OCI-LY3 (cell line): ENCODE data around the gene TAS2R1.

Experiments
- H2AFZ ChIP-seq: fragments of 200-600, 300-600 bp; shearing (Covaris generic); 2 replicates; pipeline ENCODE4 v1.6.0; 2014; ENCODE audit warnings: antibody characterized with exemption, low read depth, low read length
- H3K27ac ChIP-seq: fragments of 200-600, 300-600 bp; sonication (generic); 2 replicates; pipeline ENCODE4 v1.5.1; 2014; ENCODE audit warnings: mild to moderate bottlenecking, low read length, moderate library complexity, mixed read lengths
- H3K27me3 ChIP-seq: fragments of 200-600, 300-600 bp; sonication (generic); 2 replicates; pipeline ENCODE4 v1.6.1; 2014; ENCODE audit warnings: low read depth, low read length, mixed read lengths
- H3K36me3 ChIP-seq: fragments of 200-600, 300-600 bp; sonication (generic); replicated peaks from 2 replicates; pipeline ENCODE3; 2014; ENCODE audit warnings: low read depth, low read length, mixed read lengths
- H3K4me1 ChIP-seq: fragments of 300-600, 200-600 bp; sonication (generic); 2 replicates; pipeline ENCODE4 v1.6.1; 2014; ENCODE audit warnings: low read length, mixed read lengths
- H3K4me2 ChIP-seq: fragments of 200-600, 300-600 bp; sonication (generic); 2 replicates; pipeline ENCODE4 v1.6.1; 2014; ENCODE audit warnings: low read length, mixed read lengths
- H3K4me3 ChIP-seq: fragments of 300-600, 200-600 bp; sonication (generic); 2 replicates; pipeline ENCODE4 v1.5.1; 2014; ENCODE audit warnings: antibody characterized with exemption, mild to moderate bottlenecking, low read length, moderate library complexity
- H3K79me2 ChIP-seq: fragments of 300-600, 200-600 bp; shearing (Covaris generic); 2 replicates; pipeline ENCODE4 v1.6.1; 2014; ENCODE audit warnings: mild to moderate bottlenecking, low read length, mixed read lengths
- H3K9ac ChIP-seq: fragments of 300-600, 200-600 bp; shearing (Covaris generic); 2 replicates; pipeline ENCODE4 v1.6.0; 2014; ENCODE audit warnings: mild to moderate bottlenecking, low read length, moderate library complexity
- H3K9me3 ChIP-seq: fragments of 200-600, 300-600 bp; shearing (Covaris generic); 2 replicates; pipeline ENCODE4 v1.6.1; 2014; ENCODE audit warnings: low read length, mixed read lengths; ENCODE audit not compliant: insufficient read depth
- H4K20me1 ChIP-seq: fragments of 200-600, 300-600 bp; sonication (generic); 2 replicates; pipeline ENCODE4 v1.6.1; 2016; ENCODE audit warnings: low read length, mixed read lengths; ENCODE audit not compliant: insufficient read depth
- EZH2phosphoT487 ChIP-seq: fragments of 200-600 bp; shearing (Covaris generic); IDR thresholded peaks from 2 replicates; pipeline ENCODE4 v1.6.1; 2018; ENCODE audit warnings: antibody characterized with exemption, mixed run types, low read depth
- TF ChIP-seq, protein P1 (sequence below): fragments of 200-600, 300-600 bp; sonication (generic); IDR thresholded peaks from 2 replicates; pipeline ENCODE4 v1.5.1; 2014; ENCODE audit warnings: antibody characterized with exemption, low read length, low read depth

Gene TAS2R1

DNA sequence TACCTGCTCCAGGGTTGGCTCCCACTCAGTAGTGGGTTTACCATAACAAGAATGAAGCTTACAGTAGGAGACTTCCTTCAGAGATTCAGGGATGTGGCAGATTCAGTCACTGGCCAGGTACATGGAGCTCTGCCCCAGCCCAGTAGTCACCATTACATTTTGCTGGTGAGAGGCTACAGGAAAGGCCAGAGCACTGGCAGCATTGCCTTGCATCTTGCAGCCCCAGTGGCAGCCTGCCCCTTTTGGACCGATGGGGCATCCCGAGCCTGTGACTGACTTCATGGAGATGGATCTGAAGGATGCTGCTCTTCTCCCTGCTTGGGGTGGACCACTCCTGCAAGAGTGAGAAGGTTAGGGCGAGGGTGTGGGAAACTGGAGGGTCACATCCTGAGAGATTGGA lies 16.8 kb downstream of the TAS2R1 start:
- Histone ChIP-seq H3K9ac (no peak overlapping the region), H3K4me2 (no peak overlapping the region), H3K9me3 (no peaks in the 10 kb centered on the region)

DNA sequence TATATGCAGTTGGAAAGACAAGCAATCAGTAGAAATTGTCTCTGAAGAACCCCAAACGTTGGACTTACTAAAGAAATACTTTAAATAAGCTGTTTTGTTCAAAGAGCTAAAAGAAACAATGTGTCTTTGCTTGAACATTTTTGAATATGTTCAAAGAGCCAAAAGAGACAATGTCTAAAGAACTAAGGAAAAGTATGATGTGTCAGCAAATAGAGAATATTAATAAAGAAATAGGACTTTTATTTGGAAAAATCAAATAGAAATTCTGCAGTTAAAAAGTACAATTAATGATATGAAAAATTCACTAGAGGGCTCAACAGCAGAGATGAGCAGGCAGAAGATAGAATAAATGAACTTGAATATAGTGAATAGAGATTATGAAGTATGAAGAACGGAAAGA lies 19.2 kb downstream of the TAS2R1 start:
- H3K9me3 ChIP-seq = no peaks in the 10 kb centered on the region
- H3K9ac ChIP-seq = no peak overlapping the region
- H3K4me1 ChIP-seq = no peaks in the 10 kb centered on the region
- no peaks in the 10 kb centered on the region for H4K20me1 ChIP-seq
- no peak overlapping the region for H3K4me2 ChIP-seq
- H2AFZ ChIP-seq = no peak overlapping the region
- H3K27ac ChIP-seq = no peak overlapping the region
- no peaks in the 10 kb centered on the region for H3K27me3 ChIP-seq
- no peaks in the 10 kb centered on the region for H3K36me3 ChIP-seq
- no peak overlapping the region for H3K4me3 ChIP-seq
- no peaks in the 10 kb centered on the region for H3K79me2 ChIP-seq
- no peak for TF ChIP-seq EZH2phosphoT487
- TF ChIP-seq, protein P1, sequence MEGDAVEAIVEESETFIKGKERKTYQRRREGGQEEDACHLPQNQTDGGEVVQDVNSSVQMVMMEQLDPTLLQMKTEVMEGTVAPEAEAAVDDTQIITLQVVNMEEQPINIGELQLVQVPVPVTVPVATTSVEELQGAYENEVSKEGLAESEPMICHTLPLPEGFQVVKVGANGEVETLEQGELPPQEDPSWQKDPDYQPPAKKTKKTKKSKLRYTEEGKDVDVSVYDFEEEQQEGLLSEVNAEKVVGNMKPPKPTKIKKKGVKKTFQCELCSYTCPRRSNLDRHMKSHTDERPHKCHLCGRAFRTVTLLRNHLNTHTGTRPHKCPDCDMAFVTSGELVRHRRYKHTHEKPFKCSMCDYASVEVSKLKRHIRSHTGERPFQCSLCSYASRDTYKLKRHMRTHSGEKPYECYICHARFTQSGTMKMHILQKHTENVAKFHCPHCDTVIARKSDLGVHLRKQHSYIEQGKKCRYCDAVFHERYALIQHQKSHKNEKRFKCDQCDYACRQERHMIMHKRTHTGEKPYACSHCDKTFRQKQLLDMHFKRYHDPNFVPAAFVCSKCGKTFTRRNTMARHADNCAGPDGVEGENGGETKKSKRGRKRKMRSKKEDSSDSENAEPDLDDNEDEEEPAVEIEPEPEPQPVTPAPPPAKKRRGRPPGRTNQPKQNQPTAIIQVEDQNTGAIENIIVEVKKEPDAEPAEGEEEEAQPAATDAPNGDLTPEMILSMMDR = no peak

More for the DNA sequence above, 16.8 kb downstream of the TAS2R1 start:
- no peak for TF ChIP-seq EZH2phosphoT487
- TF ChIP-seq, protein P1 = no peak
- Histone ChIP-seq H3K27ac (no peak overlapping the region), H3K4me1 (no peaks in the 10 kb centered on the region), H3K36me3 (no peaks in the 10 kb centered on the region), H3K27me3 (no peaks in the 10 kb centered on the region), H2AFZ (no peak overlapping the region), H4K20me1 (no peaks in the 10 kb centered on the region), H3K4me3 (no peak overlapping the region), H3K79me2 (no peaks in the 10 kb centered on the region)

DNA sequence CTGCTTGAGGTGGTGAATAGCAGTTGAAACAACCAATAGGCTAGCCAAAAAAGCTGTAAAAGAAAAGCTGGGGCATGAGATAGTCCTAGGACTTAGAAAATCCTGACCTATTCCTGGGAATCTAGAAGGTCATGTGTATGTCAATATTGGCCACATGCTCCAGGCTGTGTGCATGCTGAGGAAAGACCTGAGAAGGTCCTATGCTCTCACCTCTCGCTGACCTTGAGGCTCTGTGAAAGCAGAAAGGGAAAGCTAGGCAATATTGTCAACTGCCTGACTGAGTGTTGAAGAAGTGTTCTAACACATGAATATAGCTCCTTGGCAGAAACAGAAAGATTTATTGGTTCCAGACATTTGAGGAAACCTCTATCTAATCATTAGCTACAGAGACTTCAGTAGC lies 19.8 kb downstream of the TAS2R1 start:
- Histone ChIP-seq H3K36me3 (no peaks in the 10 kb centered on the region), H3K9me3 (no peaks in the 10 kb centered on the region), H3K79me2 (no peaks in the 10 kb centered on the region), H3K27me3 (no peaks in the 10 kb centered on the region), H4K20me1 (no peaks in the 10 kb centered on the region), H2AFZ (no peak overlapping the region), H3K4me3 (no peak overlapping the region), H3K27ac (no peak overlapping the region), H3K9ac (no peak overlapping the region), H3K4me1 (no peaks in the 10 kb centered on the region), H3K4me2 (no peak overlapping the region)
- TF ChIP-seq EZH2phosphoT487 = no peak
- TF ChIP-seq, protein P1 = no peak

DNA sequence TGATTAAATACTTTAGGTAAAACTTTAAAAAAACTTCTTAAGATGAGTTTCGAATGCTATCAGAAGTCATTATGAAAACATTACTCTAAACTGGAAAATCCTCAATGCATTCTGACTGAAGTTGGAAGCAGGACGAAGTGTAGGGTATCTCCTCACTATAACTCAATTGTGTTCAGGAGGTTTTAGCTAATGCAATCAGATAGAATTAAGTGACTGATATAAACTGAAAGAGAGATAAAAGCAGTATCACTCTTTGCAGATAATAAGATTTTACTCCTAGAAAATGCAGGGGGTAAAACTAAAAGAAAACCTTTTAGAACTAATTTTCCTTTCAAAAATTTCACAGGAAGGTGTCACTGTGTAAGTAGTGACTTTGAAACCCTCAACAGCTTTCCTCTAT lies 22.1 kb downstream of the TAS2R1 start:
- Histone ChIP-seq H3K4me3 (no peak overlapping the region), H3K79me2 (no peaks in the 10 kb centered on the region), H2AFZ (no peak overlapping the region), H3K27ac (no peak overlapping the region), H3K4me2 (no peak overlapping the region), H3K9ac (no peak overlapping the region), H3K36me3 (no peaks in the 10 kb centered on the region), H4K20me1 (no peaks in the 10 kb centered on the region), H3K4me1 (no peaks in the 10 kb centered on the region), H3K9me3 (no peaks in the 10 kb centered on the region), H3K27me3 (no peaks in the 10 kb centered on the region)
- TF ChIP-seq EZH2phosphoT487 = no peak
- TF ChIP-seq, protein P1 = no peak
